HG02885 (cell line): ENCODE data around the gene PLN.
A peak's percentile ranks its signal among the peaks of the same experiment; 100 is the strongest.

Experiments used
- ATAC-seq: cut with Tn5 transposase; IDR thresholded peaks from one replicate; pipeline ENCODE4 v1.9.1; 2021; ENCODE audit warnings: mild to moderate bottlenecking; ENCODE audit not compliant: unreplicated experiment, poor library complexity

The PLN gene

DNA sequence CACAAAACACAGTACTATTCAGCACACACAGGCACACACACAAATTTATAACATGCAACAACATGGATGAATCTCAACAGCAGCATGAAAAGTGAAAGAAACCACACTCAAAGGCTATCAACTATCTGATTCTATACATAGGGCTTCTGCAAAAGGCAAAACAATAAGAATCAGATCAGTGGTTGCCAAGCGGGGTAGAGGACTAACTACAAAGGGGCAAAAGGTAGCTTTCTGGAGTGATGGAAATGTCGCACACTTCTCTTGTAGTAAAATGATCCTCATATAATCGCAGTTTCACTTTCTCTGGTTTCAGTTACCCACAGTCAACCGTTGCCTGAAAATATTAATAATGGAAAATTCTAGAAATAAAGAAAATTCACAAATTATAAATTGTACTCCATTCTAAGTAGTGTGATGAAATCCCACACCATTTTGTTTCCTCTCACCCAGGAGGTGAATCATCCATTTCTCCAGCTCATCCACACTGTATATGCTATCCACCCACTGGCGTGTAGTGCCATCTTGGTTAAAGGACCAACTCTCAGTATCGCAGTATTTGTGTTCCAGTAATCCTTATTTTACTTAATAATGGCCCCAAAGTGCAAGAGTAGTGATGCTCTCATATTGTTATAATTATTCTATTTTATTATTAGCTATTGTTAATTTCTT lies 12.8 kb upstream of the PLN start:
- ATAC-seq, result no peak

- no peak for ATAC-seq
Observed at GRCh38 chr6:118536478-118536877, 11.6 kb upstream of the PLN start.

GRCh38 chr6:118537574-118537973 lies 10.5 kb upstream of the PLN start:
- no peak for ATAC-seq

- ATAC-seq, result no peak
Observed at GRCh38 chr6:118542184-118542952, 5.7 kb upstream of the PLN start.

DNA sequence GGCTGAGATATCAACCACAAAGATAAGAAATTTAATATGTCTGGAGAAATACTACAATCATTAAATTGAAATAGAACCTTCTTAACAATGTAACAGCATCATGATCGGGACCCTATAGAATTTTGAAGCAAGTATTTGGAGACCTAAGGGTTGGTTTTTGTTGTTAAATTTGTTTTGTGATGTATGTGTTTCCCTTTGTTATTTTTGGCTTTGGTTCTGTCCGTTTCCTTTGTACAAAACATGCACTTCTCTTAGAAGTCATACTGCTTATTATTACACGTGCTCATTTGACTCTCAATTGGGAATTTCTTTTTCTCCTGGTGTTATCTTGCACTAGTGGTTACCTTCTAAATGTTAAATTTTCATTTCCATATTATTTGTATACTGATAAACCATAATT lies 4.0 kb upstream of the PLN start:
- no peak for ATAC-seq

DNA sequence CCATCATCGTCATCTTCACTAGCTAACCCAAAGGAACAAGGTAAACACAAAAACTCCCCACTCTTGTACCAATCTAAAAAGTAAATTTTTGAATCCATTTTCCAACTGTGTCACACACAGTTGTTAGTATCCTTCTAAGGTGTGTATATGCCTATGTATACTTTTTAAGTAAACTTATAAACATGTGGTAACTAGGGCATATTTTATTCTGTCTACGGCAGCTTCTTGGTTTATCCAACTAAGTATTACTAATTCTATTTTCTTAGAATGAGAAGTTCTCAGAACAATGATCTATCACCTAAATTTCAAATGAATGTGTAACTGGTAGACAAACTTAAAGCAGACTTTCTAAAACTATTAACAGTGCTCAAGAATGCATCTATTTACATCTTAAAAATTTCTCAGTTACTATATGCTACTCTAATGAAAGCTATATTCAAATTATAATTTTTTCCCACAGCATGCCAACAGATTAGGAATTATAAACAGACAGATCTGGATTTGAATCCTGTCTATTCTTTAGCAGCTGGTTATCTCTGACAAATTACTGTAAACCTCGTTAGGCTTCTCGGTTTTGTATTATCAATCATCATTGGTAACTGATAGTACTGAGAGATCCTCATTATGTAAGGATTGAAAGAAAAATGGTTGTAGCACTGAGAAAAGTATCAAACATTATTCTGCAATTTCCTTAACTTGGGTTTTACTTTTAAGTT lies 1.8 kb upstream of the PLN start:
- ATAC-seq, result no peak

DNA sequence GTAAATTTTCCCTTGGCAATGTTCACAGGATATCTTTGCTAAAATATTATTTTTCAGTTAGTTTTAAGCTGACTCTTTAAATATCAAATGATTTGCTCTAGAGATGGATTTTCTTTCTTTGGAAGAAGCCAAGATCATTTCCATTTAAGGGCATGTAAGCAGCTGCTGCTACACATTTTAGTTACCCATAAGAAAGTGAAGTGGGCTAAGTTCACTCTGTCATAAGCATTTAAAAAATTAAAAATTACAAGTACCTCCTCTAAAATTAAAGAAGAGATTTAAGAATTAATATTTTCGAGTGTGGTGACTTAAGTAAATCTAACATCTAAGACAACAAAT lies 1.2 kb upstream of the PLN start:
- ATAC-seq, result no peak

GRCh38 chr6:118548613-118549012 lies 517 bp downstream of the PLN start:
- ATAC-seq, result no peak

GRCh38 chr6:118551063-118552053 lies 3.3 kb downstream of the PLN start:
- peak; percentile 93 for ATAC-seq

GRCh38 chr6:118553132-118553531 lies 5.0 kb downstream of the PLN start:
- no peak for ATAC-seq

DNA sequence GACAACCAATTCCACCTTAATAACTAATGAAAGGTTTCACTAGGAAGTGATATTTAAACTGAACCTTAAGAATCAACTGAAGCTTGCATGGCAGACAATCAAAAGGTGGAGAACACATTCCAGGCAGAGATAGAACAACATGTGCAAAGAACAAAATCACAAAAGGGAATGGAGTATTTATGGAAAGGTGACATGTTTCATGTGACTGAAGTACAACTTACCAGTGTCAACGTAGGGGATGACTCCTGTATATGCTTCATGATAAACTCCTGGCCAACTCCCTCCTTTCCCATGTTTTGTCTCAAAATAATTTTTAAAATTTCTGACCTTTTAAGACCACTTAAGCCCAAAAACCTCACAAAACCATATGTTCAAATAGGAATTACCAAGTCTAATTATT lies 6.6 kb downstream of the PLN start:
- no peak for ATAC-seq

GRCh38 chr6:118558464-118559217 lies 10.5 kb downstream of the PLN start:
- ATAC-seq, result peak; percentile 51

- ATAC-seq, result peak; percentile 40
Observed at GRCh38 chr6:118559659-118560058, 11.6 kb downstream of the PLN start.

GRCh38 chr6:118562248-118562647 lies 14.2 kb downstream of the PLN start:
- ATAC-seq, result no peak

DNA sequence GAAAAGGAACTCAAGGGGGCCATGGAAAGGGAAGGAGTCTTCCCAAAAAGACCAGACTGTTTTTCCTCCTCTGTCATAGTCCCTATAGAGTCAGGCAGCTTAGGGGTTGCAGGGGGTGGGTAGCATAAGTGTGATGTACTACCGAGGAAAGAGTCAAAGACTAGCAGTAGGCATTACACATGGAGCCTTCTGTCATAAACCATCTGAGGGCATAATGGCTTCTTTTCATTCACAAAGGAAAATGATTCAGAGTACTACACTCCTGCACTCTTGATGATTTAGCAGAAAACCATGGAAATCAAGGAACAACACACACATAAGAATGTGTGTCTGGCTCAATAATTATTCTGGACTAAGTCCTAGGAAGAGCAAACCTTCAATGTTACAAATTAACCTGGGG lies 14.9 kb downstream of the PLN start:
- no peak for ATAC-seq

DNA sequence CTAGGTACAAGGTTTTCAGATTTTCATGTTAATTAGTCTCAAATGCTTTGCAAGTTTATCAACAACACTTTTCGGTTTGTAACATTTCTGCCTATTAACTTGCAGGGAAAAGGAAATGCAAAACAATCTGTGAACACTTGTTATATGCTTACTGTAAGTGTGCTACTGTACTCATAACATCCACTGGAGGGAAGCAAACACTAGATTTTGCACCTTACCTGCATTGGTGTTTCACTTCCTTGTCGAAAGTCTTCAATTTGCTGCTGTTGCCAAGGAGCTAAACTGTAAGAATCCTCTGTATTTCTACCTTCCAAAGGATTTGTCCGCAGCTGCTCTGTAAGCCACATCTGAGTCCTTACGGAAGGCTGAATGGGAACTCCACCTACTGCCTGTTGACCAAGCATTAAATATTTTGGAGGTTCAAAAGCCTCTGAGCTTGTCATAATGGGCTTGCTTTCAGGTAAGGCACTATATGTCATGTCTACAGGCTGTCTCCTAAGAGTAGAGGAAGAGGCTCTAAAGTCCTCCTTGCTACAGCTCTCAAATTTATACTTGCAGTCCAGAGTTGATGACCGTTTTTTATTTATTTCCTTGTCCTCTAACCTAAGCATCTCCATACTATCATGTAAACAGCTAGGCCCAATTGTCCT lies 17.3 kb downstream of the PLN start:
- peak; percentile 100 for ATAC-seq

- no peak for ATAC-seq
Observed at GRCh38 chr6:118567974-118568373, 19.9 kb downstream of the PLN start.

DNA sequence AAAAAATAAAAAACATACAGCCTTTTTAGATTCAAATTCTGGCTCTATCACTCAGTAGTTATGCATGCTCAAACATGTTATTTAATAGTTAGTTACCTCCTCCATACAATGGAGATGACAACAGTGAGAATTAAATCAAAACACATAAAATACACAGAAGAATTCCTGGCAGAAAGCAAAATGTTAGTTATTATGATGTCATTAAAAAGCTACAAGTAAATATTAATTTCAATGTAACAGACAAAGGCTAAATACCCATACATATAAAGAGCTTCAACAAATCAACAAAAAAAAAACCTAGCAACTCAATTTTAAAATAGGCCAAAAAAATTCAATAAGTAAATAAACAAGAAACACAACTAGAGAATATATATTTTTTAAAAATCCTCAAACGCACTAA lies 21.4 kb downstream of the PLN start:
- ATAC-seq, result no peak

DNA sequence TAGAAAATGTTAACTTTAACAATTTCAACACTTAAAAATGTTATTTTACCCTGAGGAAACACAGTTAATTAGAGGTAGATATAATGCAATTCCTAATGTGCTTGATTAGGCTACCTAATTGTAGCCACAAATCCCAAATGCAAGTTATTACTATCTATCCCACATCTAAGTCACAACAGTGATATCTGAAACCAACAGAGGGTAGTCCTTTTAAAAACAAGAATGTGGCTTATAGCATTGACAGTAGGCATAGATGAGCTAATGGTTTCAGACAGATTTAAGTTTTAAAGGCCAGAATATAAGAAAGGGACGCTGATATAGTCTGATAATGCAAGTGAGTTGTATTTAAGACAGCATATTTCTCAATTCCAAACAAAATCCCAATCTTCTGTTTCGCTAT lies 23.0 kb downstream of the PLN start:
- no peak for ATAC-seq
